IPS-18c (cell line): ENCODE measurements around the gene CCDC97.
"Not testable (repeated sequence)": the region's sequence is repeated elsewhere in the genome, so short reads cannot be mapped to it uniquely, and the experiment has no call there.

Experiments
- H3K4me3 ChIP-seq: 2 replicates; pipeline ENCODE4 v1.7.0; 2013; ENCODE audit warnings: low read depth, mild to moderate bottlenecking, low read length, moderate library complexity; ENCODE audit not compliant: insufficient read depth
- H3K9me3 ChIP-seq: one replicate; pipeline ENCODE4 v1.6.1; 2013; ENCODE audit warnings: mild to moderate bottlenecking, low read length, moderate library complexity; ENCODE audit not compliant: control insufficient read depth, insufficient read depth

The CCDC97 gene

GRCh38 chr19:41366089-41366488, 56.1 kb downstream of the CCDC97 start:
- H3K4me3 ChIP-seq, result no peak overlapping the region
- no peaks in the 10 kb centered on the region for H3K9me3 ChIP-seq

DNA sequence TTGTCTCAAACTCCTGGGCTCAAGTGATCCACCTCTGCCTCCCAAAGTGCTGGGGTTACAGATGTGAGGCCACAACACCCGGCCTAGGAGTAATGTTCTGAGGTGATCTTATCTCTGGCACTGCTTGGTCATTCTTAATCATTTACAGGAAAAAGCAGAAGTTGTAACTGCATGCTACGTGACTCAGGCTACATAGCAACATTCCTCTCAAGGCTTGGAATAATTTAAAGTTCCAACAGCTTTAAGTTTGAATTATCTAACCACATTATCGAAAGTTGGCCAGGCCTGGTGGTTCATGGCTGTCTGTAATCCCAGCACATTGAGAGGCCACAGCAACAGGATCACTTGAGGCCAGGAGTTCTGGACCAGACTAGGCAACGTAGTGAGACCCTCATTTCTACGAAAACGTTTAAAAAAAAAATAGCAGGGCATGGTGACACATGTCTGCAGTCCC, 57.9 kb downstream of the CCDC97 start:
- no peak overlapping the region for H3K4me3 ChIP-seq
- no peaks in the 10 kb centered on the region for H3K9me3 ChIP-seq

- H3K9me3 ChIP-seq, result no peaks in the 10 kb centered on the region
- no peak overlapping the region for H3K4me3 ChIP-seq
Observed at GRCh38 chr19:41369769-41370168, 59.8 kb downstream of the CCDC97 start.

DNA sequence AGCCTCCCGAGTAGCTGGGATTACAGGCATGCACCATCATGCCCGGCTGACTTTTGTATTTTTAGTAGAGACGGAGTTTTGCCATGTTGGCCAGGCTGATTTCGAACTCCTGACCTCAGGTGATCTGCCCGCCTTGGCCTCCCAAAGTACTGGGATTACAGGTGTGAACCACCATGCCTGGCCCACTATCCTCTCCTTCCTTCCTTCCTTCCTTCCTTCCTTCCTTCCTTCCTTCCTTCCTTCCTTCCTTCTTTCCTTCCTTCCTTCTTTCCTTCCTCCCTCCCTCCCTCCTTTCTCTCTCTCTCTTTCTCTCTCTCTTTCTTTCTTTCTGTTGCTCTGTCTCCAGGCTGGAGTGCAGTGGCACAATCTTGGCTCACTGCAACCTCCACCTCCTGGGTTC, 61.1 kb downstream of the CCDC97 start:
- not testable (repeated sequence) for H3K9me3 ChIP-seq, H3K4me3 ChIP-seq

DNA sequence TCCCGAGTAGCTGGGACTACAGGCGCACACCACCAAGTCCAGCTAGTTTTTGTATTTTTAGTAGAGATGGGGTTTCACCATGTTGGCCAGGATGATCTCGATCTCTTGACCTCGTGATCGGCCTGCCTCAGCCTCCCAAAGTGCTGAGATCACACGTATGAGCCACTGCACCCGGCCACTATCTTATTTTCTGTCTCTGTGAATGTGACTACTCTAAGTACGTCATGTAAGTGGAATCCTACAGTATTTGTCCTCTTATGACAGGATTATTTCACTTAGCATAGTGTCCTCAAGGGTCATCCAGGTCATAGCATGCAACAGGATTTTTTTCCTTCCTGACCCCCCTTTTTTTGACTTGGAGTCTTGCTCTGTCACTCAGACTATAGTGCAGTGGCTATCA, 61.6 kb downstream of the CCDC97 start:
- H3K4me3 ChIP-seq, result no peak overlapping the region
- H3K9me3 ChIP-seq, result no peaks in the 10 kb centered on the region

GRCh38 chr19:41372501-41372900, 62.5 kb downstream of the CCDC97 start:
- no peak overlapping the region for H3K4me3 ChIP-seq

GRCh38 chr19:41373993-41374392, 64.0 kb downstream of the CCDC97 start:
- H3K9me3 ChIP-seq, result no peaks in the 10 kb centered on the region
- H3K4me3 ChIP-seq, result no peak overlapping the region

More at GRCh38 chr19:41372501-41372900, 62.5 kb downstream of the CCDC97 start:
- H3K9me3 ChIP-seq, result no peaks in the 10 kb centered on the region
